ENCODE measurements around the gene NDUFA9. TPM values are rescaled to one million over a fixed set of nuclear protein-coding genes. Genes with fewer than 3 reads are reported as not detected.
A peak's percentile ranks its signal among the peaks of the same experiment; 100 is the strongest.

NDUFA9 gene
- total RNA-seq, 2 donors from 2014 or later = 40.0 to 90.3 TPM

DNA sequence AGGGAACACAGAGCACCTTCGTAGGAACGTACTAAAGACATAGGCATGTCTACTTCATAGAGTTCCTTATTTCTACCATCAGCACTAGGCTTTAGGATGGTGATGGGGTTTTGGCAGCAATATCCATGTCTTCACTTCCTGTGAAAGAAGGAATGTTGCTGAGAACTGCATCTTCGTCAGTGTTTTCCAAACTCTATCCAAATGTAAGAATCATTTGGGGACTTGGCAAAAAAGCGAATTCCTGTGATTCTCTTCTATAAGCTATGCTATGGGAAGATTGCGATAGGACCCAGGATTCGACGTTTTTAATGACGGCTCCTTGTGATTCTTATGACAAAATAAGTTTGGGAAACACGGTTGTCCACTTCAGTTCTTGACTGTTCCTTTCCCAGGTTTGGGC, 39.8 kb upstream of the NDUFA9 start:
- no peak overlapping the region for H3K4me3 ChIP-seq
- no peak overlapping the region for H3K27ac ChIP-seq
- H3K27me3 ChIP-seq = no peaks in the 10 kb centered on the region
- H3K4me1 ChIP-seq = peaks cover 0 to 18% of the 10 kb centered on the region in 2 donors
- TF ChIP-seq, protein P1, sequence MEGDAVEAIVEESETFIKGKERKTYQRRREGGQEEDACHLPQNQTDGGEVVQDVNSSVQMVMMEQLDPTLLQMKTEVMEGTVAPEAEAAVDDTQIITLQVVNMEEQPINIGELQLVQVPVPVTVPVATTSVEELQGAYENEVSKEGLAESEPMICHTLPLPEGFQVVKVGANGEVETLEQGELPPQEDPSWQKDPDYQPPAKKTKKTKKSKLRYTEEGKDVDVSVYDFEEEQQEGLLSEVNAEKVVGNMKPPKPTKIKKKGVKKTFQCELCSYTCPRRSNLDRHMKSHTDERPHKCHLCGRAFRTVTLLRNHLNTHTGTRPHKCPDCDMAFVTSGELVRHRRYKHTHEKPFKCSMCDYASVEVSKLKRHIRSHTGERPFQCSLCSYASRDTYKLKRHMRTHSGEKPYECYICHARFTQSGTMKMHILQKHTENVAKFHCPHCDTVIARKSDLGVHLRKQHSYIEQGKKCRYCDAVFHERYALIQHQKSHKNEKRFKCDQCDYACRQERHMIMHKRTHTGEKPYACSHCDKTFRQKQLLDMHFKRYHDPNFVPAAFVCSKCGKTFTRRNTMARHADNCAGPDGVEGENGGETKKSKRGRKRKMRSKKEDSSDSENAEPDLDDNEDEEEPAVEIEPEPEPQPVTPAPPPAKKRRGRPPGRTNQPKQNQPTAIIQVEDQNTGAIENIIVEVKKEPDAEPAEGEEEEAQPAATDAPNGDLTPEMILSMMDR (IDR thresholded peaks at IDR 0.05) = no peak
- no peaks in the 10 kb centered on the region for H3K9me3 ChIP-seq
- DNase-seq (ENCODE audit: low spot score) = no peak
- H3K36me3 ChIP-seq = peaks cover 37% of the 10 kb centered on the region

GRCh38 chr12:4610481-4610880, 38.4 kb upstream of the NDUFA9 start:
- Histone ChIP-seq H3K27ac (no peak overlapping the region), H3K4me3 (no peak overlapping the region), H3K27me3 (no peaks in the 10 kb centered on the region), H3K36me3 (peaks cover 47% of the 10 kb centered on the region), H3K4me1 (peaks cover 0 to 18% of the 10 kb centered on the region in 2 donors), H3K9me3 (no peaks in the 10 kb centered on the region)
- no peak for DNase-seq (ENCODE audit: low spot score)
- TF ChIP-seq, protein P1 (IDR thresholded peaks at IDR 0.05) = no peak

GRCh38 chr12:4615667-4616066, 33.2 kb upstream of the NDUFA9 start:
- Histone ChIP-seq H3K4me3 (no peak overlapping the region), H3K4me1 (no peaks in the 10 kb centered on the region), H3K27ac (no peak overlapping the region), H3K9me3 (no peaks in the 10 kb centered on the region), H3K27me3 (no peaks in the 10 kb centered on the region), H3K36me3 (peaks cover 43% of the 10 kb centered on the region)
- TF ChIP-seq, protein P1 (IDR thresholded peaks at IDR 0.05) = no peak
- no peak for DNase-seq (ENCODE audit: low spot score)

GRCh38 chr12:4621511-4621910, 27.4 kb upstream of the NDUFA9 start:
- Histone ChIP-seq H3K9me3 (no peaks in the 10 kb centered on the region), H3K4me1 (no peaks in the 10 kb centered on the region), H3K27ac (no peak overlapping the region), H3K4me3 (no peak overlapping the region), H3K27me3 (no peaks in the 10 kb centered on the region), H3K36me3 (no peaks in the 10 kb centered on the region)
- no peak for DNase-seq (ENCODE audit: low spot score)
- TF ChIP-seq, protein P1 (IDR thresholded peaks at IDR 0.05) = no peak

GRCh38 chr12:4626543-4626942, 22.4 kb upstream of the NDUFA9 start:
- Histone ChIP-seq H3K4me1 (no peaks in the 10 kb centered on the region), H3K27me3 (no peaks in the 10 kb centered on the region), H3K9me3 (no peaks in the 10 kb centered on the region), H3K4me3 (no peak overlapping the region), H3K27ac (peak overlapping the region in 1 of 2 donors; percentile 8), H3K36me3 (no peaks in the 10 kb centered on the region)
- TF ChIP-seq, protein P1 (IDR thresholded peaks at IDR 0.05) = no peak
- no peak for DNase-seq (ENCODE audit: low spot score)

- TF ChIP-seq, protein P1 (IDR thresholded peaks at IDR 0.05) = no peak
- H3K4me1 ChIP-seq = no peaks in the 10 kb centered on the region
- H3K4me3 ChIP-seq = no peak overlapping the region
- H3K9me3 ChIP-seq = no peaks in the 10 kb centered on the region
- no peaks in the 10 kb centered on the region for H3K36me3 ChIP-seq
- DNase-seq (ENCODE audit: low spot score) = no peak
- H3K27me3 ChIP-seq = no peaks in the 10 kb centered on the region
- no peak overlapping the region for H3K27ac ChIP-seq
These were observed 20.5 kb upstream of the NDUFA9 start for GRCh38 chr12:4628406-4628805.

Data from right atrium auricular region (tissue), 2 donors.